NT2/D1 (cell line): ENCODE measurements around the gene EML6.

Experiments used
- YY1 ChIP-seq: IDR thresholded peaks from 2 replicates; pipeline ENCODE4 v1.6.1; 2011; ENCODE audit not compliant: insufficient read length, insufficient read depth
- ZNF274 ChIP-seq: IDR thresholded peaks from 2 replicates; pipeline ENCODE4 v1.6.1; 2011; ENCODE audit warnings: mild to moderate bottlenecking, low read depth, low read length

DNA sequence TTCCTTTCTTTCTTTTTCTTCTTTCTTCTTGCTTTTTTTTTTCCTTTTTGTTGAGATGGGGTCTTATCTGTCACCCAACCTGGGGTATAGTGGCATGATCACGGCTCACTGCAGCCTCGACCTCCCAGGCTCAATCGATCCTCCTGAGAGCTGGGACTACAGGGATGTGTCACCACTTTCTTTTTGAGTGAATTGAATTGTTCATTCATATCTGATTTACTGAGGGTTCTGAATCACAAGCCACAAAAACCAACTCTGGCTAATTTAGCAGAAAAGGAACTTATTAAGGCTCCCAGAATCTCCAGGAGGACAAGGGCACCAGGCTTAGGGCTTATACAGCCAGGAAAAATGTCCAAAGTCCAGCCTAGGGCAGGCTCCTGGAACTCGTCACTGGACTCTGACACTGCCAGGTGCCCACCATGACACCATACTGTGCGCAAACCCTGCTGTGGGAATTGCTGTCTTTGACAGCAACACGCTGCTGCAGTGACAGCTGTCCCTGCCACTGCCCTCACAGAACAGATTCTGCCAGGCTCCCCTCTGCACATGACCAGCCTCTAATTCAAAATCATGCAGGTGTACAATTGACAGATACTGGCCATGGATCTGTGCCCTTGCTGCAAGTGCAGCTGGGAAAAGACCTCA lies 42.9 kb upstream of the EML6 start:
- no peak for TF ChIP-seq YY1
- TF ChIP-seq ZNF274, result no peak
